A549 (cell line): ENCODE results near the gene GLIS1.

Experiments
- CEBPB ChIP-seq, 2 experiments: fragments of >200 bp in 1 of 2; sonication (Bioruptor Twin) in 1 of 2; formaldehyde crosslinking in 1 of 2; IDR thresholded peaks; 2 replicates each; pipeline ENCODE4 v1.6.1; 2012 to 2016
- CTCF ChIP-seq: fragments of >200 bp; sonication (Bioruptor Twin); formaldehyde crosslinking; IDR thresholded peaks from 3 replicates; pipeline ENCODE4 v1.5.1; 2016
- EHMT2 ChIP-seq: fragments of 200-600 bp; sonication (generic); IDR thresholded peaks from 2 replicates; pipeline ENCODE4 v1.6.1; 2016; ENCODE audit warnings: antibody characterized with exemption, low read depth, mild to moderate bottlenecking, moderate library complexity
- EP300 ChIP-seq, 2 experiments: fragments of >200 bp; sonication (Bioruptor Twin); formaldehyde crosslinking; IDR thresholded peaks; 2 replicates in 1 of 2; 3 replicates in 1 of 2; pipeline ENCODE4 v1.6.1; 2016 to 2017
- MAFK ChIP-seq: fragments of 450-650 bp; IDR thresholded peaks from 2 replicates; pipeline ENCODE4 v1.6.1; 2014; ENCODE audit not compliant: partially characterized antibody
- NFE2L2 ChIP-seq: fragments of 150-350 bp; conservative IDR thresholded peaks from 2 replicates; pipeline ENCODE4 v1.6.1; 2014; ENCODE audit warnings: low read length
- POLR2A ChIP-seq: IDR thresholded peaks from 2 replicates; pipeline ENCODE4 v1.6.1; 2012; ENCODE audit warnings: mild to moderate bottlenecking, low read length
- RNF2 ChIP-seq: fragments of 200-600 bp; sonication (generic); IDR thresholded peaks from 2 replicates; pipeline ENCODE4 v1.6.1; 2016; ENCODE audit warnings: low read depth, mild to moderate bottlenecking, antibody characterized with exemption, moderate library complexity, borderline replicate concordance
- SREBF2 ChIP-seq: fragments of 450-650 bp; IDR thresholded peaks from 2 replicates; pipeline ENCODE4 v1.6.1; 2014; ENCODE audit warnings: mild to moderate bottlenecking, moderate library complexity
- USF2 ChIP-seq: fragments of 450-650 bp; IDR thresholded peaks from 2 replicates; pipeline ENCODE4 v1.6.1; 2014; ENCODE audit warnings: antibody characterized with exemption
- ZFP36 ChIP-seq: fragments of 450-650 bp; IDR thresholded peaks from 2 replicates; pipeline ENCODE4 v1.6.1; 2014; ENCODE audit warnings: borderline replicate concordance; ENCODE audit not compliant: partially characterized antibody
- TF ChIP-seq, protein P1 (sequence below): fragments of 250-450 bp; sonication (Bioruptor Pico); IDR thresholded peaks from 2 replicates; pipeline ENCODE4 v1.5.0; 2021; ENCODE audit warnings: mild to moderate bottlenecking, moderate library complexity, borderline replicate concordance
- TF ChIP-seq, protein P2 (sequence below): fragments of 200-600 bp; sonication (generic); IDR thresholded peaks from 2 replicates; pipeline ENCODE4 v1.6.1; 2016; ENCODE audit warnings: antibody characterized with exemption, mild to moderate bottlenecking, moderate library complexity

- TF ChIP-seq EHMT2, result no peak
- TF ChIP-seq, protein P1, sequence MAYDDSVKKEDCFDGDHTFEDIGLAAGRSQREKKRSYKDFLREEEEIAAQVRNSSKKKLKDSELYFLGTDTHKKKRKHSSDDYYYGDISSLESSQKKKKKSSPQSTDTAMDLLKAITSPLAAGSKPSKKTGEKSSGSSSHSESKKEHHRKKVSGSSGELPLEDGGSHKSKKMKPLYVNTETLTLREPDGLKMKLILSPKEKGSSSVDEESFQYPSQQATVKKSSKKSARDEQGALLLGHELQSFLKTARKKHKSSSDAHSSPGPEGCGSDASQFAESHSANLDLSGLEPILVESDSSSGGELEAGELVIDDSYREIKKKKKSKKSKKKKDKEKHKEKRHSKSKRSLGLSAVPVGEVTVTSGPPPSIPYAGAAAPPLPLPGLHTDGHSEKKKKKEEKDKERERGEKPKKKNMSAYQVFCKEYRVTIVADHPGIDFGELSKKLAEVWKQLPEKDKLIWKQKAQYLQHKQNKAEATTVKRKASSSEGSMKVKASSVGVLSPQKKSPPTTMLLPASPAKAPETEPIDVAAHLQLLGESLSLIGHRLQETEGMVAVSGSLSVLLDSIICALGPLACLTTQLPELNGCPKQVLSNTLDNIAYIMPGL (CRISPR knock-in tag), result no peak
- no peak for TF ChIP-seq CTCF
- TF ChIP-seq, protein P2, sequence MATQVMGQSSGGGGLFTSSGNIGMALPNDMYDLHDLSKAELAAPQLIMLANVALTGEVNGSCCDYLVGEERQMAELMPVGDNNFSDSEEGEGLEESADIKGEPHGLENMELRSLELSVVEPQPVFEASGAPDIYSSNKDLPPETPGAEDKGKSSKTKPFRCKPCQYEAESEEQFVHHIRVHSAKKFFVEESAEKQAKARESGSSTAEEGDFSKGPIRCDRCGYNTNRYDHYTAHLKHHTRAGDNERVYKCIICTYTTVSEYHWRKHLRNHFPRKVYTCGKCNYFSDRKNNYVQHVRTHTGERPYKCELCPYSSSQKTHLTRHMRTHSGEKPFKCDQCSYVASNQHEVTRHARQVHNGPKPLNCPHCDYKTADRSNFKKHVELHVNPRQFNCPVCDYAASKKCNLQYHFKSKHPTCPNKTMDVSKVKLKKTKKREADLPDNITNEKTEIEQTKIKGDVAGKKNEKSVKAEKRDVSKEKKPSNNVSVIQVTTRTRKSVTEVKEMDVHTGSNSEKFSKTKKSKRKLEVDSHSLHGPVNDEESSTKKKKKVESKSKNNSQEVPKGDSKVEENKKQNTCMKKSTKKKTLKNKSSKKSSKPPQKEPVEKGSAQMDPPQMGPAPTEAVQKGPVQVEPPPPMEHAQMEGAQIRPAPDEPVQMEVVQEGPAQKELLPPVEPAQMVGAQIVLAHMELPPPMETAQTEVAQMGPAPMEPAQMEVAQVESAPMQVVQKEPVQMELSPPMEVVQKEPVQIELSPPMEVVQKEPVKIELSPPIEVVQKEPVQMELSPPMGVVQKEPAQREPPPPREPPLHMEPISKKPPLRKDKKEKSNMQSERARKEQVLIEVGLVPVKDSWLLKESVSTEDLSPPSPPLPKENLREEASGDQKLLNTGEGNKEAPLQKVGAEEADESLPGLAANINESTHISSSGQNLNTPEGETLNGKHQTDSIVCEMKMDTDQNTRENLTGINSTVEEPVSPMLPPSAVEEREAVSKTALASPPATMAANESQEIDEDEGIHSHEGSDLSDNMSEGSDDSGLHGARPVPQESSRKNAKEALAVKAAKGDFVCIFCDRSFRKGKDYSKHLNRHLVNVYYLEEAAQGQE, result no peak
- TF ChIP-seq EP300 (IDR thresholded peaks at IDR 0.05), result no peak
- no peak for TF ChIP-seq POLR2A
- TF ChIP-seq RNF2, result no peak
- TF ChIP-seq SREBF2, result no peak
- TF ChIP-seq ZFP36, result no peak
- no peak for TF ChIP-seq CEBPB (IDR thresholded peaks at IDR 0.05)
- no peak for TF ChIP-seq USF2
- TF ChIP-seq MAFK, result no peak
- no peak for TF ChIP-seq NFE2L2
Measured at GRCh38 chr1:53507116-53507820, 231.7 kb downstream of the GLIS1 start.
